Ovary (tissue), 9 donors: ENCODE measurements around the gene GNB5. TPM values are rescaled to one million over a fixed set of nuclear protein-coding genes. Genes with fewer than 3 reads are reported as not detected.

Experiments
- DNase-seq, 5 donors: peaks; one replicate each; pipeline ENCODE4 v3.0.0-alpha.2; 2019 to 2020
- H3K27ac ChIP-seq, 2 donors: fragments of 200-600 bp; one replicate each; pipeline versions ENCODE4 v1.5.1 to v1.8.0; 2019 to 2022
- H3K27me3 ChIP-seq: fragments of 200-600 bp; one replicate; pipeline ENCODE4 v1.8.0; 2022
- H3K36me3 ChIP-seq: fragments of 200-600 bp; sonication (generic); one replicate; pipeline ENCODE4 v1.5.1; 2019
- H3K4me1 ChIP-seq: one replicate; pipeline ENCODE4 v1.8.1; 2013; ENCODE audit warnings: mild to moderate bottlenecking, moderate library complexity; ENCODE audit not compliant: insufficient read depth
- H3K4me3 ChIP-seq: fragments of 200-600 bp; sonication (generic); one replicate; pipeline ENCODE4 v1.5.1; 2017
- H3K9me3 ChIP-seq, 2 donors: fragments of 200-600 bp in 1 of 2; sonication (generic) in 1 of 2; one replicate each; pipeline versions ENCODE4 v1.5.1 to v1.8.1; 2013 to 2019; ENCODE audit warnings: mild to moderate bottlenecking in 1 of 2, moderate library complexity in 1 of 2
- CTCF ChIP-seq, 3 donors: fragments of 450-650 bp in 2 of 3; fragments of 200-600 bp in 1 of 3; IDR thresholded peaks; one replicate each; pipeline versions ENCODE4 v1.5.1 to v1.8.0; 2016 to 2022; ENCODE audit warnings: antibody characterized with exemption in 3 of 3, mild to moderate bottlenecking in 1 of 3
- EP300 ChIP-seq: sonication (generic); formaldehyde crosslinking; IDR thresholded peaks from one replicate; pipeline ENCODE4 v1.6.1; 2017; ENCODE audit warnings: antibody characterized with exemption
- POLR2A ChIP-seq: fragments of 450-650 bp; IDR thresholded peaks from one replicate; pipeline ENCODE4 v1.6.1; 2017; ENCODE audit warnings: antibody characterized with exemption, mild to moderate bottlenecking, moderate library complexity
- WGBS, 3 donors: extraction: QIAGEN DNeasy Blood & Tissue Kit in 1 of 3; methylation state at CpG; one replicate each; pipeline versions ENCODE4 v1.1.5 to v1.1.7; 2013 to 2017; 5-methylcytosine and 5-hydroxymethylcytosine counted together
- intact Hi-C, 4 donors: fragments of 100-400 bp; cut with DNase I; formaldehyde crosslinking; loops; one replicate each; pipeline versions ENCODE4 v1.11.0 to v1.15.1; 2022 to 2023
- polyA plus RNA-seq, 2 donors: library from polyadenylated mRNA; stranded (reverse); fragments of 200-250 nt in 1 of 2; fragments of 350-450 nt in 1 of 2; fragmentation: Illumina TruSeq in 1 of 2; extraction: RNeasy Lipid Tissue Mini Kit (QIAGEN cat#74804) in 1 of 2; gene quantifications; one replicate each; pipeline ENCODE4 v1.2.3, GENCODE V29; 2013 to 2014
- total RNA-seq, 7 donors: library from RNA; depleted of rRNA in 2 of 7; stranded (reverse); fragments of >200 nt in 2 of 7; fragmentation: NEBNext Ultra II Directional in 3 of 7; extraction: Animal tissue kit (Norgen Biotek cat#: 25700) in 3 of 7; gene quantifications; one replicate each; pipeline versions ENCODE4 v1.1.0 to v1.2.4, GENCODE V29; 2016 to 2023
- donor health status: DM: no; HTN: no; CAD: no; lungs with moderate emphysema.
- donor health status: DM: no; HTN: no; CAD: no.
- donor health status: Bipolar disorder and iron deficiency.
- donor health status: DM: yes; HTN: yes; CAD: no.
- donor health status: DM: no; HTN: no; CAD: no.
- donor health status: DM: yes; HTN: yes; CAD: no.

The GNB5 gene
- total and polyA plus RNA-seq, 9 donors = 49.2 to 101 (median 64.8) TPM

- no peaks in the 10 kb centered on the region for H3K4me1 ChIP-seq
- 67 to 80% (median 75%) methylated on average over 11 of the region's 11 CpGs for WGBS, 3 donors
- H3K4me3 ChIP-seq = no peak overlapping the region
- no peak overlapping the region for H3K27ac ChIP-seq
- H3K9me3 ChIP-seq = no peaks in the 10 kb centered on the region
- no peak for TF ChIP-seq EP300
- no peaks in the 10 kb centered on the region for H3K36me3 ChIP-seq
- H3K27me3 ChIP-seq = no peaks in the 10 kb centered on the region
- no peak for DNase-seq
- intact Hi-C loops = no loop called here
Measured at GRCh38 chr15:52143873-52144272, 47.3 kb downstream of the GNB5 start.

GRCh38 chr15:52140646-52141045 is 50.5 kb downstream of the GNB5 start:
- Histone ChIP-seq H3K27me3 (no peaks in the 10 kb centered on the region), H3K9me3 (no peaks in the 10 kb centered on the region), H3K27ac (no peak overlapping the region), H3K36me3 (no peaks in the 10 kb centered on the region), H3K4me3 (no peak overlapping the region), H3K4me1 (no peaks in the 10 kb centered on the region)
- 83 to 90% (median 89%) methylated on average over 4 of the region's 4 CpGs for WGBS, 3 donors
- DNase-seq = no peak
- TF ChIP-seq POLR2A (no peak), CTCF (IDR thresholded peaks at IDR 0.05) (no peak), EP300 (no peak)
- intact Hi-C loops = no loop called here

- H3K36me3 ChIP-seq = no peaks in the 10 kb centered on the region
- TF ChIP-seq EP300 (no peak), POLR2A (no peak), CTCF (IDR thresholded peaks at IDR 0.05) (peak; percentile 46 to 69 (median 55))
- intact Hi-C loops = loop anchor here in 1 of 4 donors (10.0 kb wide), 2 partner anchors 145 to 245 kb away; no protein-coding TSS in a partner anchor
- 66 to 69% (median 68%) methylated on average over 17 of the region's 17 CpGs for WGBS, 3 donors
- H3K4me3 ChIP-seq = no peak overlapping the region
- no peaks in the 10 kb centered on the region for H3K9me3 ChIP-seq
- H3K27me3 ChIP-seq = no peaks in the 10 kb centered on the region
- H3K27ac ChIP-seq = no peak overlapping the region
- no peaks in the 10 kb centered on the region for H3K4me1 ChIP-seq
- DNase-seq = peak; percentile 50 to 79 (median 72)
Measured at GRCh38 chr15:52139599-52140462, 51.4 kb downstream of the GNB5 start.

- Histone ChIP-seq H3K27ac (no peak overlapping the region), H3K27me3 (no peaks in the 10 kb centered on the region), H3K4me1 (no peaks in the 10 kb centered on the region), H3K4me3 (no peak overlapping the region), H3K9me3 (no peaks in the 10 kb centered on the region), H3K36me3 (no peaks in the 10 kb centered on the region)
- no peak for TF ChIP-seq CTCF (IDR thresholded peaks at IDR 0.05)
- TF ChIP-seq EP300 = no peak
- no peak for TF ChIP-seq POLR2A
- WGBS, 3 donors = 84 to 86% (median 84%) methylated on average over 12 of the region's 12 CpGs
- DNase-seq = no peak
- intact Hi-C loops = loop anchor here in 1 of 4 donors (10.0 kb wide), 2 partner anchors 143 to 243 kb away; no protein-coding TSS in a partner anchor
Measured at GRCh38 chr15:52137432-52138357, 53.5 kb downstream of the GNB5 start.
